ENCODE data around the gene CCDC66.

DNA sequence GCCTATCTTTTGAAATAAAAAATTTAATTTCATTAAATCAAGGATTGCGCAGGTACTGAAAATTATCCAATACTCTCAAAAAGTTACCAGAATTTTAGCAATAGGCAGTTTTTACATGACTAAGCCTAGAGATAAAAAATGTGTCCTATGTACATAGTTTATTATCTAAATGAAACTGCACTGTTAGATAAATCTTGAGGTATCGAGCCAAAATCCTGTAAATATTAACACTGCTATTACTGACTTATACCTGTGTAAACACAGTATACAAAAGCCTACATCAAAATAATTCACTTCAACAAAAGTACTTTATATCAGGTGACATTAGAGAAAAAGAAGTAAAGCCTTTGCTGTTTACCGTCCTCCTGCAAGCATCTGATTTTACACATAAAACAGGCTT, 65.4 kb downstream of the CCDC66 start:
- TF ChIP-seq NFE2L1 (CRISPR knock-in tag; IDR thresholded peaks at IDR 0.05) (no peak), CREM (CRISPR knock-in tag; IDR thresholded peaks at IDR 0.05) (no peak), TP53 (CRISPR knock-in tag; IDR thresholded peaks at IDR 0.05) (no peak), ETV6 (CRISPR knock-in tag; IDR thresholded peaks at IDR 0.05) (no peak), HMGA2 (CRISPR knock-in tag; IDR thresholded peaks at IDR 0.05) (no peak), JAZF1 (CRISPR knock-in tag; IDR thresholded peaks at IDR 0.05) (no peak)
- TF ChIP-seq, protein P1, sequence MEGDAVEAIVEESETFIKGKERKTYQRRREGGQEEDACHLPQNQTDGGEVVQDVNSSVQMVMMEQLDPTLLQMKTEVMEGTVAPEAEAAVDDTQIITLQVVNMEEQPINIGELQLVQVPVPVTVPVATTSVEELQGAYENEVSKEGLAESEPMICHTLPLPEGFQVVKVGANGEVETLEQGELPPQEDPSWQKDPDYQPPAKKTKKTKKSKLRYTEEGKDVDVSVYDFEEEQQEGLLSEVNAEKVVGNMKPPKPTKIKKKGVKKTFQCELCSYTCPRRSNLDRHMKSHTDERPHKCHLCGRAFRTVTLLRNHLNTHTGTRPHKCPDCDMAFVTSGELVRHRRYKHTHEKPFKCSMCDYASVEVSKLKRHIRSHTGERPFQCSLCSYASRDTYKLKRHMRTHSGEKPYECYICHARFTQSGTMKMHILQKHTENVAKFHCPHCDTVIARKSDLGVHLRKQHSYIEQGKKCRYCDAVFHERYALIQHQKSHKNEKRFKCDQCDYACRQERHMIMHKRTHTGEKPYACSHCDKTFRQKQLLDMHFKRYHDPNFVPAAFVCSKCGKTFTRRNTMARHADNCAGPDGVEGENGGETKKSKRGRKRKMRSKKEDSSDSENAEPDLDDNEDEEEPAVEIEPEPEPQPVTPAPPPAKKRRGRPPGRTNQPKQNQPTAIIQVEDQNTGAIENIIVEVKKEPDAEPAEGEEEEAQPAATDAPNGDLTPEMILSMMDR (IDR thresholded peaks at IDR 0.05), result no peak
- TF ChIP-seq, protein P2, sequence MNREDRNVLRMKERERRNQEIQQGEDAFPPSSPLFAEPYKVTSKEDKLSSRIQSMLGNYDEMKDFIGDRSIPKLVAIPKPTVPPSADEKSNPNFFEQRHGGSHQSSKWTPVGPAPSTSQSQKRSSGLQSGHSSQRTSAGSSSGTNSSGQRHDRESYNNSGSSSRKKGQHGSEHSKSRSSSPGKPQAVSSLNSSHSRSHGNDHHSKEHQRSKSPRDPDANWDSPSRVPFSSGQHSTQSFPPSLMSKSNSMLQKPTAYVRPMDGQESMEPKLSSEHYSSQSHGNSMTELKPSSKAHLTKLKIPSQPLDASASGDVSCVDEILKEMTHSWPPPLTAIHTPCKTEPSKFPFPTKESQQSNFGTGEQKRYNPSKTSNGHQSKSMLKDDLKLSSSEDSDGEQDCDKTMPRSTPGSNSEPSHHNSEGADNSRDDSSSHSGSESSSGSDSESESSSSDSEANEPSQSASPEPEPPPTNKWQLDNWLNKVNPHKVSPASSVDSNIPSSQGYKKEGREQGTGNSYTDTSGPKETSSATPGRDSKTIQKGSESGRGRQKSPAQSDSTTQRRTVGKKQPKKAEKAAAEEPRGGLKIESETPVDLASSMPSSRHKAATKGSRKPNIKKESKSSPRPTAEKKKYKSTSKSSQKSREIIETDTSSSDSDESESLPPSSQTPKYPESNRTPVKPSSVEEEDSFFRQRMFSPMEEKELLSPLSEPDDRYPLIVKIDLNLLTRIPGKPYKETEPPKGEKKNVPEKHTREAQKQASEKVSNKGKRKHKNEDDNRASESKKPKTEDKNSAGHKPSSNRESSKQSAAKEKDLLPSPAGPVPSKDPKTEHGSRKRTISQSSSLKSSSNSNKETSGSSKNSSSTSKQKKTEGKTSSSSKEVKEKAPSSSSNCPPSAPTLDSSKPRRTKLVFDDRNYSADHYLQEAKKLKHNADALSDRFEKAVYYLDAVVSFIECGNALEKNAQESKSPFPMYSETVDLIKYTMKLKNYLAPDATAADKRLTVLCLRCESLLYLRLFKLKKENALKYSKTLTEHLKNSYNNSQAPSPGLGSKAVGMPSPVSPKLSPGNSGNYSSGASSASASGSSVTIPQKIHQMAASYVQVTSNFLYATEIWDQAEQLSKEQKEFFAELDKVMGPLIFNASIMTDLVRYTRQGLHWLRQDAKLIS (CRISPR knock-in tag; IDR thresholded peaks at IDR 0.05; ENCODE audit: borderline replicate concordance), result no peak
- TF ChIP-seq, protein P3, sequence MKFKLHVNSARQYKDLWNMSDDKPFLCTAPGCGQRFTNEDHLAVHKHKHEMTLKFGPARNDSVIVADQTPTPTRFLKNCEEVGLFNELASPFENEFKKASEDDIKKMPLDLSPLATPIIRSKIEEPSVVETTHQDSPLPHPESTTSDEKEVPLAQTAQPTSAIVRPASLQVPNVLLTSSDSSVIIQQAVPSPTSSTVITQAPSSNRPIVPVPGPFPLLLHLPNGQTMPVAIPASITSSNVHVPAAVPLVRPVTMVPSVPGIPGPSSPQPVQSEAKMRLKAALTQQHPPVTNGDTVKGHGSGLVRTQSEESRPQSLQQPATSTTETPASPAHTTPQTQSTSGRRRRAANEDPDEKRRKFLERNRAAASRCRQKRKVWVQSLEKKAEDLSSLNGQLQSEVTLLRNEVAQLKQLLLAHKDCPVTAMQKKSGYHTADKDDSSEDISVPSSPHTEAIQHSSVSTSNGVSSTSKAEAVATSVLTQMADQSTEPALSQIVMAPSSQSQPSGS (CRISPR knock-in tag; IDR thresholded peaks at IDR 0.05; ENCODE audit: borderline replicate concordance, low read depth), result no peak
- TF ChIP-seq, protein P4, sequence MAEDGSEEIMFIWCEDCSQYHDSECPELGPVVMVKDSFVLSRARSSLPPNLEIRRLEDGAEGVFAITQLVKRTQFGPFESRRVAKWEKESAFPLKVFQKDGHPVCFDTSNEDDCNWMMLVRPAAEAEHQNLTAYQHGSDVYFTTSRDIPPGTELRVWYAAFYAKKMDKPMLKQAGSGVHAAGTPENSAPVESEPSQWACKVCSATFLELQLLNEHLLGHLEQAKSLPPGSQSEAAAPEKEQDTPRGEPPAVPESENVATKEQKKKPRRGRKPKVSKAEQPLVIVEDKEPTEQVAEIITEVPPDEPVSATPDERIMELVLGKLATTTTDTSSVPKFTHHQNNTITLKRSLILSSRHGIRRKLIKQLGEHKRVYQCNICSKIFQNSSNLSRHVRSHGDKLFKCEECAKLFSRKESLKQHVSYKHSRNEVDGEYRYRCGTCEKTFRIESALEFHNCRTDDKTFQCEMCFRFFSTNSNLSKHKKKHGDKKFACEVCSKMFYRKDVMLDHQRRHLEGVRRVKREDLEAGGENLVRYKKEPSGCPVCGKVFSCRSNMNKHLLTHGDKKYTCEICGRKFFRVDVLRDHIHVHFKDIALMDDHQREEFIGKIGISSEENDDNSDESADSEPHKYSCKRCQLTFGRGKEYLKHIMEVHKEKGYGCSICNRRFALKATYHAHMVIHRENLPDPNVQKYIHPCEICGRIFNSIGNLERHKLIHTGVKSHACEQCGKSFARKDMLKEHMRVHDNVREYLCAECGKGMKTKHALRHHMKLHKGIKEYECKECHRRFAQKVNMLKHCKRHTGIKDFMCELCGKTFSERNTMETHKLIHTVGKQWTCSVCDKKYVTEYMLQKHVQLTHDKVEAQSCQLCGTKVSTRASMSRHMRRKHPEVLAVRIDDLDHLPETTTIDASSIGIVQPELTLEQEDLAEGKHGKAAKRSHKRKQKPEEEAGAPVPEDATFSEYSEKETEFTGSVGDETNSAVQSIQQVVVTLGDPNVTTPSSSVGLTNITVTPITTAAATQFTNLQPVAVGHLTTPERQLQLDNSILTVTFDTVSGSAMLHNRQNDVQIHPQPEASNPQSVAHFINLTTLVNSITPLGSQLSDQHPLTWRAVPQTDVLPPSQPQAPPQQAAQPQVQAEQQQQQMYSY (CRISPR knock-in tag; IDR thresholded peaks at IDR 0.05), result no peak
- TF ChIP-seq, protein P5, sequence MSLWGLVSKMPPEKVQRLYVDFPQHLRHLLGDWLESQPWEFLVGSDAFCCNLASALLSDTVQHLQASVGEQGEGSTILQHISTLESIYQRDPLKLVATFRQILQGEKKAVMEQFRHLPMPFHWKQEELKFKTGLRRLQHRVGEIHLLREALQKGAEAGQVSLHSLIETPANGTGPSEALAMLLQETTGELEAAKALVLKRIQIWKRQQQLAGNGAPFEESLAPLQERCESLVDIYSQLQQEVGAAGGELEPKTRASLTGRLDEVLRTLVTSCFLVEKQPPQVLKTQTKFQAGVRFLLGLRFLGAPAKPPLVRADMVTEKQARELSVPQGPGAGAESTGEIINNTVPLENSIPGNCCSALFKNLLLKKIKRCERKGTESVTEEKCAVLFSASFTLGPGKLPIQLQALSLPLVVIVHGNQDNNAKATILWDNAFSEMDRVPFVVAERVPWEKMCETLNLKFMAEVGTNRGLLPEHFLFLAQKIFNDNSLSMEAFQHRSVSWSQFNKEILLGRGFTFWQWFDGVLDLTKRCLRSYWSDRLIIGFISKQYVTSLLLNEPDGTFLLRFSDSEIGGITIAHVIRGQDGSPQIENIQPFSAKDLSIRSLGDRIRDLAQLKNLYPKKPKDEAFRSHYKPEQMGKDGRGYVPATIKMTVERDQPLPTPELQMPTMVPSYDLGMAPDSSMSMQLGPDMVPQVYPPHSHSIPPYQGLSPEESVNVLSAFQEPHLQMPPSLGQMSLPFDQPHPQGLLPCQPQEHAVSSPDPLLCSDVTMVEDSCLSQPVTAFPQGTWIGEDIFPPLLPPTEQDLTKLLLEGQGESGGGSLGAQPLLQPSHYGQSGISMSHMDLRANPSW (CRISPR knock-in tag; conservative IDR thresholded peaks at IDR 0.05; ENCODE audit: low read depth), result no peak

Data from WTC11 (cell line).